ENCODE measurements around the gene SLC4A5.

GRCh38 chr2:74174909-74175308, 168.3 kb downstream of the SLC4A5 start:
- TF ChIP-seq CTCF (IDR thresholded peaks at IDR 0.05 in 8 of 11, conservative IDR thresholded peaks at IDR 0.05 in 3 of 11), result no peak
- TF ChIP-seq POLR2AphosphoS5 (IDR thresholded peaks at IDR 0.05), result no peak
